ENCODE measurements around the gene TLCD3A. TPM values are rescaled to one million over a fixed set of nuclear protein-coding genes. Genes with fewer than 3 reads are reported as not detected.
A peak's percentile ranks its signal among the peaks of the same experiment; 100 is the strongest.
"Not testable (repeated sequence)": the region's sequence is repeated elsewhere in the genome, so short reads cannot be mapped to it uniquely, and the experiment has no call there.

Gene TLCD3A
- total RNA-seq, 1 donor from 2014 or later: 43.1 TPM

GRCh38 chr17:698096-698495 lies 34.3 kb upstream of the TLCD3A start:
- H3K4me3 Mint-ChIP-seq; H3K4me1 Mint-ChIP-seq; H3K9me3 Mint-ChIP-seq; H3K27ac Mint-ChIP-seq; intact Hi-C loops (cut with micrococcal nuclease); DNase-seq; H3K27me3 Mint-ChIP-seq: not testable (repeated sequence)
- peaks cover 32% of the 10 kb centered on the region for H3K36me3 Mint-ChIP-seq (ENCODE audit: low read depth)

GRCh38 chr17:699345-699744 lies 33.1 kb upstream of the TLCD3A start:
- no peak overlapping the region for H3K27ac Mint-ChIP-seq
- no peaks in the 10 kb centered on the region for H3K9me3 Mint-ChIP-seq
- no peak for DNase-seq
- peaks cover 30% of the 10 kb centered on the region for H3K36me3 Mint-ChIP-seq (ENCODE audit: low read depth)
- intact Hi-C loops (cut with micrococcal nuclease): no loop called here
- no peaks in the 10 kb centered on the region for H3K27me3 Mint-ChIP-seq
- peaks cover 2% of the 10 kb centered on the region for H3K4me1 Mint-ChIP-seq
- H3K4me3 Mint-ChIP-seq: no peak overlapping the region

GRCh38 chr17:700504-701094 lies 31.8 kb upstream of the TLCD3A start:
- Mint-ChIP-seq H3K27me3 (no peaks in the 10 kb centered on the region), H3K4me1 (peaks cover 2% of the 10 kb centered on the region), H3K36me3 (ENCODE audit: low read depth) (peaks cover 22% of the 10 kb centered on the region), H3K27ac (no peak overlapping the region), H3K9me3 (no peaks in the 10 kb centered on the region), H3K4me3 (no peak overlapping the region)
- intact Hi-C loops (cut with micrococcal nuclease): loop anchor here (1.0 to 2.0 kb wide), 2 partner anchors 288 to 556 kb away; no protein-coding TSS in a partner anchor
- peak; percentile 72 for DNase-seq

- H3K4me1 Mint-ChIP-seq: peaks cover 6% of the 10 kb centered on the region
- intact Hi-C loops (cut with micrococcal nuclease): no loop called here
- DNase-seq: no peak
- no peaks in the 10 kb centered on the region for H3K9me3 Mint-ChIP-seq
- peaks cover 15% of the 10 kb centered on the region for H3K36me3 Mint-ChIP-seq (ENCODE audit: low read depth)
- H3K4me3 Mint-ChIP-seq: no peak overlapping the region
- no peak overlapping the region for H3K27ac Mint-ChIP-seq
- no peaks in the 10 kb centered on the region for H3K27me3 Mint-ChIP-seq
Observed at GRCh38 chr17:703081-703875, 29.1 kb upstream of the TLCD3A start.

- peaks cover 21% of the 10 kb centered on the region for H3K36me3 Mint-ChIP-seq (ENCODE audit: low read depth)
- intact Hi-C loops (cut with micrococcal nuclease): no loop called here
- H3K4me1 Mint-ChIP-seq: peaks cover 12% of the 10 kb centered on the region
- no peak for DNase-seq
- no peaks in the 10 kb centered on the region for H3K9me3 Mint-ChIP-seq
- no peak overlapping the region for H3K4me3 Mint-ChIP-seq
- H3K27ac Mint-ChIP-seq: no peak overlapping the region
- no peaks in the 10 kb centered on the region for H3K27me3 Mint-ChIP-seq
Observed at GRCh38 chr17:704111-704864, 28.1 kb upstream of the TLCD3A start.

GRCh38 chr17:705011-705410 lies 27.4 kb upstream of the TLCD3A start:
- intact Hi-C loops (cut with micrococcal nuclease): no loop called here
- H3K4me1 Mint-ChIP-seq: peaks cover 15% of the 10 kb centered on the region
- no peaks in the 10 kb centered on the region for H3K27me3 Mint-ChIP-seq
- DNase-seq: no peak
- H3K36me3 Mint-ChIP-seq (ENCODE audit: low read depth): peaks cover 23% of the 10 kb centered on the region
- H3K4me3 Mint-ChIP-seq: no peak overlapping the region
- H3K9me3 Mint-ChIP-seq: no peaks in the 10 kb centered on the region
- no peak overlapping the region for H3K27ac Mint-ChIP-seq

GRCh38 chr17:705863-706262 lies 26.5 kb upstream of the TLCD3A start:
- intact Hi-C loops (cut with micrococcal nuclease): no loop called here
- Mint-ChIP-seq H3K36me3 (ENCODE audit: low read depth) (peaks cover 27% of the 10 kb centered on the region), H3K27ac (no peak overlapping the region), H3K4me3 (no peak overlapping the region), H3K27me3 (no peaks in the 10 kb centered on the region), H3K4me1 (peaks cover 13% of the 10 kb centered on the region), H3K9me3 (no peaks in the 10 kb centered on the region)
- DNase-seq: no peak

- no peak overlapping the region for H3K4me3 Mint-ChIP-seq
- no peaks in the 10 kb centered on the region for H3K9me3 Mint-ChIP-seq
- no peaks in the 10 kb centered on the region for H3K27me3 Mint-ChIP-seq
- H3K4me1 Mint-ChIP-seq: peaks cover 20% of the 10 kb centered on the region
- DNase-seq: no peak
- intact Hi-C loops (cut with micrococcal nuclease): no loop called here
- peaks cover 31% of the 10 kb centered on the region for H3K36me3 Mint-ChIP-seq (ENCODE audit: low read depth)
- H3K27ac Mint-ChIP-seq: no peak overlapping the region
Observed at GRCh38 chr17:708132-708531, 24.3 kb upstream of the TLCD3A start.

GRCh38 chr17:718075-718474 lies 14.3 kb upstream of the TLCD3A start:
- intact Hi-C loops (cut with micrococcal nuclease): no loop called here
- H3K36me3 Mint-ChIP-seq (ENCODE audit: low read depth): peaks cover 4% of the 10 kb centered on the region
- DNase-seq: no peak

GRCh38 chr17:720706-721539 lies 11.5 kb upstream of the TLCD3A start:
- Mint-ChIP-seq H3K4me3 (no peak overlapping the region), H3K9me3 (no peaks in the 10 kb centered on the region), H3K27ac (no peak overlapping the region), H3K4me1 (peaks cover 3% of the 10 kb centered on the region), H3K36me3 (ENCODE audit: low read depth) (no peaks in the 10 kb centered on the region), H3K27me3 (peaks cover 2% of the 10 kb centered on the region)
- intact Hi-C loops (cut with micrococcal nuclease): no loop called here
- DNase-seq: no peak

More at GRCh38 chr17:718075-718474, 14.3 kb upstream of the TLCD3A start:
- Mint-ChIP-seq H3K4me3 (no peak overlapping the region), H3K4me1 (peaks cover 13% of the 10 kb centered on the region), H3K27ac (no peak overlapping the region), H3K9me3 (no peaks in the 10 kb centered on the region), H3K27me3 (peaks cover 2% of the 10 kb centered on the region)

- intact Hi-C loops (cut with micrococcal nuclease): no loop called here
- Mint-ChIP-seq H3K36me3 (ENCODE audit: low read depth) (no peaks in the 10 kb centered on the region), H3K4me3 (no peak overlapping the region), H3K9me3 (no peaks in the 10 kb centered on the region), H3K27ac (no peak overlapping the region), H3K4me1 (peaks cover 3% of the 10 kb centered on the region), H3K27me3 (peaks cover 2% of the 10 kb centered on the region)
- DNase-seq: no peak
Observed at GRCh38 chr17:721540-721937, 10.9 kb upstream of the TLCD3A start.

- no peak for DNase-seq
- H3K9me3 Mint-ChIP-seq: no peaks in the 10 kb centered on the region
- no peaks in the 10 kb centered on the region for H3K27me3 Mint-ChIP-seq
- no peaks in the 10 kb centered on the region for H3K4me1 Mint-ChIP-seq
- intact Hi-C loops (cut with micrococcal nuclease): no loop called here
- no peaks in the 10 kb centered on the region for H3K36me3 Mint-ChIP-seq (ENCODE audit: low read depth)
- no peak overlapping the region for H3K27ac Mint-ChIP-seq
- no peak overlapping the region for H3K4me3 Mint-ChIP-seq
Observed at GRCh38 chr17:725084-725483, 7.3 kb upstream of the TLCD3A start.

GRCh38 chr17:725746-726145 lies 6.7 kb upstream of the TLCD3A start:
- peaks cover 3% of the 10 kb centered on the region for H3K36me3 Mint-ChIP-seq (ENCODE audit: low read depth)
- no peak for DNase-seq
- H3K9me3 Mint-ChIP-seq: no peaks in the 10 kb centered on the region
- H3K27me3 Mint-ChIP-seq: peaks cover 2% of the 10 kb centered on the region
- H3K4me3 Mint-ChIP-seq: no peak overlapping the region
- no peak overlapping the region for H3K27ac Mint-ChIP-seq
- intact Hi-C loops (cut with micrococcal nuclease): no loop called here
- peaks cover under 1% of the 10 kb centered on the region for H3K4me1 Mint-ChIP-seq
